T-helper 1 cell treated with Interleukin-12 subunit alpha and Interleukin-12 subunit beta and Interleukin-4 antibody, amounts not matched to agents 30 μg/mL and 1 μg/mL, for 36 hours (primary cell): ENCODE measurements around the gene RAB21.

Source experiments
- H3K27ac Mint-ChIP-seq: one replicate; pipeline ENCODE4 v1.8.0; 2021; ENCODE audit warnings: mild to moderate bottlenecking, mixed read lengths
- H3K27me3 Mint-ChIP-seq: one replicate; pipeline ENCODE4 v1.8.0; 2021; ENCODE audit warnings: low read depth, mixed read lengths
- H3K36me3 Mint-ChIP-seq: one replicate; pipeline ENCODE4 v1.8.0; 2021; ENCODE audit warnings: low read depth, mixed read lengths
- H3K4me1 Mint-ChIP-seq: one replicate; pipeline ENCODE4 v1.8.0; 2021; ENCODE audit warnings: low read depth, mixed read lengths
- H3K4me3 Mint-ChIP-seq: one replicate; pipeline ENCODE4 v1.8.0; 2021; ENCODE audit warnings: mild to moderate bottlenecking, moderate library complexity, mixed read lengths
- H3K9me3 Mint-ChIP-seq: one replicate; pipeline ENCODE4 v1.8.0; 2021; ENCODE audit warnings: mixed read lengths

Gene RAB21

GRCh38 chr12:71764587-71765321, 10.1 kb downstream of the RAB21 start:
- no peak overlapping the region for H3K27ac Mint-ChIP-seq
- H3K4me3 Mint-ChIP-seq, result no peak overlapping the region
- peaks cover 30% of the 10 kb centered on the region for H3K9me3 Mint-ChIP-seq
- no peaks in the 10 kb centered on the region for H3K27me3 Mint-ChIP-seq
- H3K4me1 Mint-ChIP-seq, result peaks cover 22% of the 10 kb centered on the region
- H3K36me3 Mint-ChIP-seq, result peaks cover 39% of the 10 kb centered on the region

GRCh38 chr12:71766202-71766601, 11.5 kb downstream of the RAB21 start:
- no peak overlapping the region for H3K4me3 Mint-ChIP-seq
- H3K9me3 Mint-ChIP-seq, result peaks cover 18% of the 10 kb centered on the region
- H3K4me1 Mint-ChIP-seq, result peaks cover 22% of the 10 kb centered on the region

GRCh38 chr12:71767183-71767582, 12.5 kb downstream of the RAB21 start:
- H3K4me1 Mint-ChIP-seq, result peaks cover 22% of the 10 kb centered on the region
- H3K27ac Mint-ChIP-seq, result no peak overlapping the region
- peaks cover 44% of the 10 kb centered on the region for H3K36me3 Mint-ChIP-seq

More at GRCh38 chr12:71766202-71766601, 11.5 kb downstream of the RAB21 start:
- H3K27me3 Mint-ChIP-seq, result no peaks in the 10 kb centered on the region
- H3K27ac Mint-ChIP-seq, result no peak overlapping the region
- peaks cover 36% of the 10 kb centered on the region for H3K36me3 Mint-ChIP-seq

GRCh38 chr12:71768900-71769299, 14.2 kb downstream of the RAB21 start:
- Mint-ChIP-seq H3K4me1 (peaks cover 19% of the 10 kb centered on the region), H3K27ac (no peak overlapping the region), H3K9me3 (peaks cover 13% of the 10 kb centered on the region), H3K4me3 (no peak overlapping the region), H3K36me3 (peaks cover 47% of the 10 kb centered on the region), H3K27me3 (no peaks in the 10 kb centered on the region)

More at GRCh38 chr12:71767183-71767582, 12.5 kb downstream of the RAB21 start:
- no peaks in the 10 kb centered on the region for H3K27me3 Mint-ChIP-seq
- no peak overlapping the region for H3K4me3 Mint-ChIP-seq
- H3K9me3 Mint-ChIP-seq, result peaks cover 18% of the 10 kb centered on the region

GRCh38 chr12:71771069-71771468, 16.4 kb downstream of the RAB21 start:
- Mint-ChIP-seq H3K27me3 (no peaks in the 10 kb centered on the region), H3K27ac (no peak overlapping the region), H3K4me1 (peaks cover 14% of the 10 kb centered on the region), H3K4me3 (no peak overlapping the region), H3K36me3 (peaks cover 38% of the 10 kb centered on the region), H3K9me3 (no peaks in the 10 kb centered on the region)

GRCh38 chr12:71772735-71773134, 18.1 kb downstream of the RAB21 start:
- no peaks in the 10 kb centered on the region for H3K9me3 Mint-ChIP-seq
- no peak overlapping the region for H3K27ac Mint-ChIP-seq
- H3K4me1 Mint-ChIP-seq, result peaks cover 7% of the 10 kb centered on the region

GRCh38 chr12:71780237-71780822, 25.7 kb downstream of the RAB21 start:
- H3K27me3 Mint-ChIP-seq, result no peaks in the 10 kb centered on the region
- no peak overlapping the region for H3K27ac Mint-ChIP-seq
- H3K36me3 Mint-ChIP-seq, result peaks cover 23% of the 10 kb centered on the region
- H3K9me3 Mint-ChIP-seq, result no peaks in the 10 kb centered on the region
- no peak overlapping the region for H3K4me3 Mint-ChIP-seq
- peaks cover 4% of the 10 kb centered on the region for H3K4me1 Mint-ChIP-seq

More at GRCh38 chr12:71772735-71773134, 18.1 kb downstream of the RAB21 start:
- Mint-ChIP-seq H3K36me3 (peaks cover 34% of the 10 kb centered on the region), H3K4me3 (no peak overlapping the region), H3K27me3 (no peaks in the 10 kb centered on the region)

GRCh38 chr12:71782017-71782416, 27.4 kb downstream of the RAB21 start:
- Mint-ChIP-seq H3K36me3 (peaks cover 26% of the 10 kb centered on the region), H3K27ac (no peak overlapping the region), H3K27me3 (no peaks in the 10 kb centered on the region)

GRCh38 chr12:71786829-71787228, 32.2 kb downstream of the RAB21 start:
- H3K27me3 Mint-ChIP-seq, result no peaks in the 10 kb centered on the region
- H3K36me3 Mint-ChIP-seq, result peaks cover 25% of the 10 kb centered on the region
- no peak overlapping the region for H3K4me3 Mint-ChIP-seq
- H3K4me1 Mint-ChIP-seq, result peaks cover 6% of the 10 kb centered on the region
- H3K9me3 Mint-ChIP-seq, result no peaks in the 10 kb centered on the region
- no peak overlapping the region for H3K27ac Mint-ChIP-seq

More at GRCh38 chr12:71782017-71782416, 27.4 kb downstream of the RAB21 start:
- no peaks in the 10 kb centered on the region for H3K9me3 Mint-ChIP-seq
- peaks cover 7% of the 10 kb centered on the region for H3K4me1 Mint-ChIP-seq
- no peak overlapping the region for H3K4me3 Mint-ChIP-seq

GRCh38 chr12:71787580-71787979, 32.9 kb downstream of the RAB21 start:
- Mint-ChIP-seq H3K36me3 (peaks cover 25% of the 10 kb centered on the region), H3K9me3 (no peaks in the 10 kb centered on the region), H3K27ac (no peak overlapping the region)

GRCh38 chr12:71790331-71790730, 35.7 kb downstream of the RAB21 start:
- Mint-ChIP-seq H3K27ac (no peak overlapping the region), H3K36me3 (peaks cover 16% of the 10 kb centered on the region), H3K4me3 (no peak overlapping the region), H3K9me3 (no peaks in the 10 kb centered on the region), H3K4me1 (peaks cover 6% of the 10 kb centered on the region), H3K27me3 (no peaks in the 10 kb centered on the region)

More at GRCh38 chr12:71787580-71787979, 32.9 kb downstream of the RAB21 start:
- Mint-ChIP-seq H3K4me3 (no peak overlapping the region), H3K4me1 (peaks cover 6% of the 10 kb centered on the region), H3K27me3 (no peaks in the 10 kb centered on the region)

GRCh38 chr12:71791473-71792150, 36.9 kb downstream of the RAB21 start:
- Mint-ChIP-seq H3K9me3 (no peaks in the 10 kb centered on the region), H3K36me3 (peaks cover 13% of the 10 kb centered on the region), H3K4me3 (no peak overlapping the region), H3K4me1 (peaks cover 5% of the 10 kb centered on the region), H3K27ac (no peak overlapping the region), H3K27me3 (no peaks in the 10 kb centered on the region)

- Mint-ChIP-seq H3K4me1 (peaks cover 1% of the 10 kb centered on the region), H3K27me3 (peaks cover 2% of the 10 kb centered on the region), H3K27ac (no peak overlapping the region), H3K36me3 (peaks cover 8% of the 10 kb centered on the region), H3K9me3 (no peaks in the 10 kb centered on the region), H3K4me3 (no peak overlapping the region)
Observed at GRCh38 chr12:71792599-71792998, 37.9 kb downstream of the RAB21 start.

- Mint-ChIP-seq H3K9me3 (no peaks in the 10 kb centered on the region), H3K27me3 (peaks cover 3% of the 10 kb centered on the region), H3K4me3 (no peak overlapping the region), H3K36me3 (no peaks in the 10 kb centered on the region), H3K4me1 (no peaks in the 10 kb centered on the region), H3K27ac (no peak overlapping the region)
Observed at GRCh38 chr12:71795901-71796300, 41.2 kb downstream of the RAB21 start.

GRCh38 chr12:71797531-71797930, 42.9 kb downstream of the RAB21 start:
- H3K9me3 Mint-ChIP-seq, result no peaks in the 10 kb centered on the region
- peaks cover 3% of the 10 kb centered on the region for H3K27me3 Mint-ChIP-seq
- no peaks in the 10 kb centered on the region for H3K36me3 Mint-ChIP-seq
- H3K4me3 Mint-ChIP-seq, result no peak overlapping the region
- H3K27ac Mint-ChIP-seq, result no peak overlapping the region
- no peaks in the 10 kb centered on the region for H3K4me1 Mint-ChIP-seq
